Measurements from ENCODE around the gene NFIL3.

Gene NFIL3

GRCh38 chr9:91421128-91421765 lies 2.4 kb downstream of the NFIL3 start:
- DNase-seq, result peak; percentile 65

GRCh38 chr9:91420501-91421127 lies 3.0 kb downstream of the NFIL3 start:
- DNase-seq, result no peak

- DNase-seq, result no peak
These were observed 4.1 kb downstream of the NFIL3 start for GRCh38 chr9:91419222-91420191.

DNA sequence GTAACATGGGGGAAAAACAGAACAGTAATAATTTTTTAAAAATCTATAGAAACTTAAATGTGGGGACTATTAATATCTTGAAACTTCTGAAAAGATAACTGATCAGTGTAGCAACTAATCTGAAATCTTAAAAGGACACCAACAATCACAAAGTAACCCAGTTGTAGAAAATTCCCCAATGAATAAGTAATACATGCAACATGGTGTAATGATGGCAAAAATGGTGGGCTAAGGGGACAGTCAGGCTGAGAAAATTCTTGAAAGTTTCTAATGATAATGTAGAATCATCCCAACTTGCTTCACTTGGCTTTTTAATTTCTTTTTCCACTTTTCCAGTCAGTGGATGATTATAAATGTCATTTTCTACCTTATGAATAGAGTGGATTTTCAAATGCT lies 5.4 kb downstream of the NFIL3 start:
- DNase-seq, result no peak

DNA sequence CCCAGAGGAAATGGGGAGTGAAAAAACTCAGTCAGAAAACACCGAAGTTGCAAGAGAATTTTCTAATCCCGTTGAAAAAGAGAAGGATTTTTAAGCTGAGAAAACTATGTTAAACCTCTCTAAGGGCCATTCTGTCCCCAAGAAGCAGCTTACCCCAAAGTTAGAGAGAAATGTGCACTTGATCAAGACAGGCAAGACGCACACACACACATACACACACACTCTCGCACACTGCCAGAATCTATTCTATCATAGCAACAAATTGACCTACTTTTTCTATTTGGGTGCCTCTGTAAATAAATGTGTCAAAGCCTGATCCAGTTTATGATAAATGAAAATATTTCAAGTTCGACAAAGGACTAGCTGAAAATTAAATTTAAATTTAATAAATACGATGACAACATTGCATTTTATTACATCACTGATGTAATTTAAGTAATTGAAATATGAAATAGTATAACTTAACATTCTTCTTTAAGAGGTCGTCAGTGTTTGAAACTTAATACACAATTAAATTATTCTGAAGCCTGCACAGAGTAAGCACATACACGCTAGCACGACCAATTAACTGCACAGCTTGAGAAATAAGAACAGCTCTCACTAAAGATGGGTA lies 5.9 kb downstream of the NFIL3 start:
- DNase-seq, result no peak

DNA sequence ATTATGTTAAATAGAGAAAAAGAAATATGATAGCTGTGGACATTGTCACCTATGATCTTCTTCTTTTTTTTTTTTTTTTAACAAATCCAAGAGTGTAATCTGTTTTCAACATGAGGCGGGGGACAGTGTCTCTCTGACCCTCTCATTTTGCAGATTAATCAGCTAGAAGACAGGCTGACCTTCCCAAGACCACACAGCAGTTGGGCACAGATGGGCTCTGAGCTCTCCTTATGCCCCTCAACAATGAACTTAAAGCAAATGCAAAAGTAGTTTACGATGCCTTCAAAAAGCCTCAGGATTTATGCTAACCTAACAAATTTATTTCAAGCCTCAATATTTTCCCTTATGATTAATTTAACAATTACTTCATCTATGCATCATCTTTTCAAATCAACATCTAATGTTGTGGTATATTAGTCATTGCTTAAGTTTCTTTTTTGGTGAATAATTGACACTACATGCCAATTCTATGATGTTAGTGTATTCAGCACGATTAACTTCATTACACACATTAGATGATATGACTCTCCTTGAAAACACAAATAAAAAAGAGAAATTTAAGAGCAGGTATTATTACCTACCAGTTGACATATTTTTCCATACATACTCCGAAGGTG lies 7.4 kb downstream of the NFIL3 start:
- DNase-seq, result no peak

DNA sequence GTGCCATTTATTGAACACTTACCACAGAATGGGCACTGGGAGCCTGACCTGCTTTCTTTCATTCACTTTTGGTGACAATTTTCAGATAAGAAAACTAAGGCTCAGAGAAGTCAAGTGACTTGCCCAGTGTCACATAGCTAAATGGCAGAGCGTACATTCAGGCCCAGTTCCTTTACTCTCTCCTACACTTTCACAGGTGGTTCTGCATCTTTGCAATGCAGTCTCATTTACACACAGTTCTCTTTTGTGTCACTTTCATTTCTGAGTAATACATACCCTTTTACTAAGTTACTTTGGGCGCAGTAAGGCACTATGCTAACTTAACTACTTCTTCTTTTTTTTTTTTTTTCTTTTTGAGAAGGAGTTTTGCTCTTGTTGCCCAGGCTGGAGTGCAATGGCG lies 8.3 kb downstream of the NFIL3 start:
- no peak for DNase-seq

DNA sequence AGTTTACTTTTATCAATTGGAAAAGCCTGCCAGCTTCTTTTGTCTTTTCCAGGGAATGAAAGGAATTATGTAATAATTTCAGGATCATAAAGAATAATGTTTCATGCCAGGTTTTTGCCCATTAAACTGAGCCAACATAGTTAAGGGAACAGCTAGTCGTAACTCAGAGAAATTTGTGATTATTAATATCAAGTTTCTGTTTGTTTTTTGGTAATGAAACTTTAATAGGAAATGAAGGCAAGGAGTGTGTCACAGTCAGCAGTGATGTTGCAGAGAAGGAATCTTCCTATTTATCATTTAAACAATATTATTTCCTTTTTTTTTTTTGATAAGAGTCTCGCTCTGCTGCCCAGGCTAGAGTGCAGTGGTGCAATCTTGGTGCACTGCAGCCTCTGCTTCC lies 10.7 kb downstream of the NFIL3 start:
- no peak for DNase-seq

DNA sequence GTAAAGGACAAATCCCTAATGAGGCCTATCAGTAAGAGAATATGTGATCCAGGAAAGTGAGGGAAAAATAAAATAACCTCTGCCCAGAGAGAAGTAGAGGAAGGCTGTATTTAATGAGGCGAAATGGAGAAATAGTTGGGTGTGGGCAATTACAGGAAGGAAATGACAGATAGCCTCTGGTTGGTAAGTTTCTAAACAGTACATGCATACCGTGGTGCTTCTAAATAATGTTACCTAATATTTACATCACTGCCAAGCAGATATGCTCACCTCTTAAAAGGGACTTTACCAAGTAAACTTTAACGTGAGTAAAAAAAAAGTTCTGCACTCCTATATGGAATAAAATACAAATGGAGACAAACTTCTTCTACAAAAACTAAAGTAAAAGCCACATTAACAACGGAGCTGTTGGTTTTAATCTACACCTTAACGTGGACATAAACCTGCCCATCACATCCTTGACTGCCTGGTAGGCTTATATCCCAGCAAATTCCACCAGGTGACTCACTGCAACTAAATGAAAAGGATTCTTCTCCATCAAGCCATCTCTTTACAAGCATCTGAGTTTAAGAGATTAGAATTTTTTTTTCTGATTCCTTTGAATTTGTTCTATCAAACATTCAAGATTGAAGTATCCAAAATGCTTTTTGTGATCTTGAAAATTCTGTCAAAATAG lies 12.4 kb downstream of the NFIL3 start:
- DNase-seq, result no peak

DNA sequence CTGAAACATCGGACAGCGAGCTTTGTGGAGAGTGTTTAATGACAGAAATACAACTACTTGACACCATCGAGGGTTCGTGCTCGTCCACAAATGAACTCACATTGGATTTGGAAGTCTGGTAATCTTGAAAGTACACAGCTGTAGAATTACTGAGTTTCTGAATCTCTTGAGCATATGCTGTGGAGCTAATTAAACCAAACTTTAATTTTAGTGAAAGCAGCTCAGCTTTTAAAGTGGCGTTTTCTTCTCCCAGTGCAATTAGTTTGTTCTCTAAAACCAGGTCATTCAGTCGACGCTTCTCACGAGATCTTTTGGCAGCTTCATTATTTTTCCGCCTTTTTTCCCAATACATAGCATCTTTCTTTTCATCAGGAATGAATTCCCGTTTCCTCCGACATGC lies 13.5 kb downstream of the NFIL3 start:
- DNase-seq, result no peak

DNA sequence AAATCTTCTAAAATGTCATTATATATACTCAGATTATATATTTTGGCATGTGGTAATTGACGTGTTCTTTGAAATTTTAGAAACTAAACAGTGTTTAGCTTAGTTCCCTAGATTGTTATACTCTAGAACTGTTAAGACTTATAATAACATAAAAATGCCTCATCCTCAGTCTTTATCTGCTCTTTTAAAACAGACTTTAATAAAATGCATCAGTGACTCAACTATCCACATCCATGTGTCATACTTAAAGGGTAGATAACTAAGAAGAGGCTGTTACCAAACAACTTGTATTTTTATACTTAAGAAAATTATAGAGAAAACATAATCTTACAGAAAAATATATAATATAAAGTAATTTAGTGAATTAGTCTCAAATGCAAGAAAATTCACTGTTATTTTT lies 15.2 kb downstream of the NFIL3 start:
- no peak for DNase-seq

DNA sequence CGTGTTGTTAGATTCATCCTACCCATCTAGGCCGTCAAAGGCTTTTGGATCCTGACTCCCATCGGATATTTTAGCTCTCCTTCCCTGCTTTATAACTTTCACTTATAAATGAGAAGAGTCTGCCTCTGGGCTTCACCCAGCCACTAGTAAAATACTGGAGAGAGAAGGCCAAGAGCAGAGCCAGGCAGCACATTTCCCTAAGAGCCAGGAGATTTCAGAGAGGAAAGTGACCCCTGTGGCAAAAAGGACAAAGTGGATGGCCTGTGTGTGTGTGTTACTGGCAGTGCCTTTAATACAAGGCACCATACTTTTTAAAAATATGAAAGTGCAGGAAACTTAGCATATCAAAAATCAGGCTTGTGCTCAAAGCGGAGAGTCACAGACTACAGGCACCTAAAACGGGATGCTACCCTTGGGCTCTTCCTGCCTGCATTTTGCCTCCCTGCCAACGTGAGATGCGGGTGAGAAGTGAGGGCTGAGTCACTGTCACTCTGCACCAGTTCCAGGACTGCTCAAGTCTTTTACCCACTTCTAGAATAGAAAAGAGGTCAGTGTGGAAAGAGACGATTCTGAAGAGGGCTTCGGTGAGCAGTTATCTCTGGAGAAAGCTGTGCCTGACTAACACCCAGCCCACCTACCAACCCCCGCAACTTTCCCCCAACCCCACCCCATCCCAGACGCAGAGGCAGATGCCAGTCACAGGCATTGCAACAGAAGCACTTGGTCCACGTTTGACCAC lies 15.9 kb downstream of the NFIL3 start:
- DNase-seq, result no peak

- no peak for DNase-seq
These were observed 18.1 kb downstream of the NFIL3 start for GRCh38 chr9:91405343-91406077.

DNA sequence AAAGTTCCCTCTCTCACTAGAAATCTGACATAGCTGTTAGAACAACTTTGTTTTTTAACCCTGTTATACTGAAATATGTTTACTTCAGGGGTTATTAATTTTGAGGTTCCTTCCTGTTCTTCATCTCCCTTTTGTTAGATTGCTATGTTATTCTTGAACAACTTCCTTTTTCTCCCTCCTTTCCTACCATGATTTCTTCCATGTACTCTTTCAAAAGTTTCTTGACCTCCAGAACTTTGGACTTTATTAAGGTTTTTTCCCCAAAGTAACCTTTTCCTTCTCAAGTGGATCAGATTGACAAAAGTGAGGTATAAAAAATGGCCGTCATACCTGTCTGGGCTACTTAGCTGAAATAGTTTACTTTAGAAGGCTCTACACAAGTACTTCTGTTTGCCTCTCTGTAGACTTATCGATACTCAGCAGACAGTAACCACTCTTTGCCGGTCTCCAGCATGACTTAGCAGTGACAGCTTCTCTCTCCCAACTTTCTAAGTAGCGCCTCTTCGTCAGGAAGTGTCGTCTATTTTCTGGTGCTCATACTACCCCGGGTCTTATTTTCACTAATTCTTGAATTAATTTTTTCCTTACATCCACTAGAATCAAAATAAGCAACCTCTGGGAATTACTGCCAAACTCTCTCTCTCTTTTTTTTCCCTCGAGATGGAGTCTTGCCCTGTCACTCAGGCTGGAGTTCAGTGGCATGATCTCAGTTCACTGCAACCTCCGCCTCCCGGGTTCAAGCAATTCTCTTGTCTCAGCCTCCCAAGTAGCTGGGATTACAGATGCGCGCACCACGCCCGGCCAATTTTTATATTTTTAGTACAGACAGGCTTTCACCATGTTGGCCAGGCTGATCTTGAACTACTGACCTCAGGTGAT lies 19.7 kb downstream of the NFIL3 start:
- DNase-seq, result no peak

GRCh38 chr9:91398926-91399325 lies 24.7 kb downstream of the NFIL3 start:
- no peak for DNase-seq

DNA sequence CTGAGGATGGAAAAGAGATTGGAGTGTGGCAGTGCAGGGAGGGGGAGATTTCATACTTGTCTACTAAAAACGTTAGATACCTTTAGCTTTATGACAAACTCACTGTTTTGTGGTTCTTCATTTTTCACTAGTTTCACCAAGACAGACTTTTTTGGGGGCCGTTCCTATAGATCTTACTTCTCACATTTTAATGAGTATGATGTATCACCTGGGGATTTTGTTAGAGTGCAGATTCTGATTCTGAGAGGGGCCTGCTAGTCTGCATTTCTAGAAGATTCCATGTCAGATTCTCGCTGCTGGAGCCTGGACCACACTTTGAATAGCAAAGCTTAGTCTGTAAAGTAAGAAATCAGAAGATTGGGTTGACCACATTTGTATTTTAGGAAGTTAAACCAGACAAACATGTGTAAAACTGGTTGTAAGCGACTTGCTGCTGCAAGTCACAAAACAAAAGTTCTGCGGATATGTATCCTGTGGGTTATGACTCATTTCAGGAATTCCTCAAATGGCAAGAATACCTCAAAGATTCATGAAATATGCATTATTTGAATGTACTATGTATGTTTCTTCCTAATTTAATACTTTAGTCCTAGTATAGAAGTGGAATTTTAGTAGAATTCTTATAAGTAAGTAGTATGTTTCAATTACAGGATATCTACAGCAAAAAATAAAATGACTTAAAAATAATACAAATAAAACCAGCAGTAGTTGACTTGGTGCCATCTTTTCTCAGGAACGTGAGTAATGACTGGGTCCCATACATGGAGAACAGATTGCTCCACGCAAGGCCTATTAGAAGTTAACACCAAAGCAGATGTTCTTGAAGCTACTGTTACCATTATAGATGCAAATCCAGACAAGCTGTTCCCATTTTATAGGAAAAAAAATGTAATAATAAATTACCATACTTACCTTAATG lies 27.8 kb downstream of the NFIL3 start:
- DNase-seq, result no peak

DNA sequence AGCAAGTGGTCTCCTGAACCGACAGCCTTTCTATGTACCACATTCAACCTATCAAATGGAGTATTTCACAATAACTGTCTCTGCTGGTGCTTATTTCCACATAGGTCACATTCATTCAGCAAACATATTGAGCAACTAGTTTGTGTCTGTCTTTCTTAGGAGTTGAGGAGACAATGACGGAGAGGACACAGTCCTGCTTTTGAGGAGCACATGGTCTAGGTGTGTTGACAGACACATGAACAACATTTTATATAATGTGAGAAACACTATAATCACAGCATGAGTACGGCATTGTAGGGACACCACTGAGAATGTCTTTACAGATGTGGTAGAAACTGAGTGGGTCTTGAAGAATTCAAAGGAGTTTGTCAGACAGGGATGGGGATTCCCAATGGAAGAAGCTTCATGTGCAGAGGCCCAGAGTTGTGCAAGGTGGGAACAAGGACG lies 28.5 kb downstream of the NFIL3 start:
- DNase-seq, result no peak

GRCh38 chr9:91393826-91394225 lies 29.8 kb downstream of the NFIL3 start:
- no peak for DNase-seq

DNA sequence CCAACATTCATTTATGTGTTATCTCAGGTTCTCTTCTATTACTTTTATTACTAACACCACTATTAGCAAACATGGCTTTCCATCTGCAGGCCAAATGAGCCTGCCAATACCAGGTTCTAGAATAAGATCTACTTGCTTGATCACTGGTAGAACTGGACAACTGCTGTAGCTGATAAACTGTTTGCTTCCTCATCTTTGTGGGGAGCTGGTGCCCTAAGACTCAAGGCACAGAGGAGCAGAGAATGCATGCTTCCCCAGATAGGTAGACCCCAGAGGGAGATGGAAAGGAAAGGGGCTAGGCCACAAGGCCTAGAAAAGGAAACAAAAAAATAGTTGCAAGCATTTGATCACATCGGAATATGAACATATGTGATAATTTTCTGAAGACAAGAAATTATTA lies 31.2 kb downstream of the NFIL3 start:
- DNase-seq, result no peak

Data from 8988T (cell line).